Measurements from ENCODE around the gene TUBB2B.
"Not testable (repeated sequence)": the region's sequence is repeated elsewhere in the genome, so short reads cannot be mapped to it uniquely, and the experiment has no call there.

The TUBB2B gene

DNA sequence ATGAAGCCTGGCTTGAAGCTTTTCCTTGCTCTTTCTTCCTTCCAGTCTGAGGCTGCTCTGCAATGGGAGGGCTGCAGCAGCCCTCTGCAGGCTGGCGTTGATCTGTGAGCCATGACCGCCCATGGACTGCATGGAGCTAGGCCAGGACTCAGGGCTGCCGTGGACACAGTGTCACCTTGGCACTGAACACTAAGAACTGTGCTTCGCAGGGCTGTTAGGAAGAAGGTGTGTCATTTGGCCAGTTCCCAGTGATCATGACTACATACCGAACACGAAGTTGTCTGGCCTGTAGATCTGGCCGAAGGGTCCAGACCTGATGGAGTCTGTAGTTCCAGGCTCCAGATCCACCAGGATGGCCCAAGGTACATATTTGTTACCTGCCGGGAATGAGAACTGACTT, 48.8 kb downstream of the TUBB2B start:
- DNase-seq: not testable (repeated sequence)

GRCh38 chr6:3176562-3177355, 50.7 kb downstream of the TUBB2B start:
- DNase-seq: peak; percentile 80

GRCh38 chr6:3175715-3176402, 51.6 kb downstream of the TUBB2B start:
- DNase-seq: no peak

All from NCI-H146 (cell line).